CD14-positive monocyte (primary cell): ENCODE measurements around the gene UNC5C. TPM values are rescaled to one million over a fixed set of nuclear protein-coding genes. Genes with fewer than 3 reads are reported as not detected.

ENCODE experiments used
- DNase-seq, 3 donors: peaks; one replicate each; pipeline ENCODE4 v3.0.0-alpha.2; 2011 to 2022
- H2AFZ ChIP-seq: 2 replicates; pipeline ENCODE4 v1.6.0; 2012; ENCODE audit warnings: mild to moderate bottlenecking, low read depth, low read length, inconsistent platforms; ENCODE audit not compliant: insufficient read depth, poor library complexity, severe bottlenecking
- H3K27ac ChIP-seq, 2 donors: 1 replicate in 1 of 2; 2 replicates in 1 of 2; pipeline ENCODE4 v1.5.1; 2012 to 2013; ENCODE audit warnings: low read length in 2 of 2, control low read depth in 1 of 2, inconsistent platforms in 1 of 2, low read depth in 1 of 2, mild to moderate bottlenecking in 1 of 2
- H3K27me3 ChIP-seq, 2 donors: one replicate each; pipeline versions ENCODE4 v1.6.0 to v1.6.1; 2011 to 2013; ENCODE audit warnings: low read length in 2 of 2; ENCODE audit not compliant: control insufficient read depth in 2 of 2, insufficient read depth in 2 of 2
- H3K36me3 ChIP-seq, 2 donors: replicated peaks in 1 of 2; 1 replicate in 1 of 2; 2 replicates in 1 of 2; pipeline versions ENCODE4 v1.5.1 to v1.6.1; 2012 to 2013; ENCODE audit warnings: low read length in 2 of 2, control low read depth in 1 of 2, inconsistent platforms in 1 of 2, mild to moderate bottlenecking in 1 of 2; ENCODE audit not compliant: insufficient read depth in 2 of 2, control insufficient read depth in 1 of 2
- H3K4me1 ChIP-seq, 2 donors: 1 replicate in 1 of 2; 2 replicates in 1 of 2; pipeline versions ENCODE4 v1.5.1 to v1.6.1; 2012 to 2013; ENCODE audit warnings: low read length in 2 of 2, control low read depth in 1 of 2, inconsistent platforms in 1 of 2, mild to moderate bottlenecking in 1 of 2, moderate library complexity in 1 of 2; ENCODE audit not compliant: insufficient read depth in 2 of 2, control insufficient read depth in 1 of 2
- H3K4me2 ChIP-seq: replicated peaks from 2 replicates; pipeline ENCODE3; 2012; ENCODE audit warnings: low read length, moderate library complexity, mild to moderate bottlenecking; ENCODE audit not compliant: poor library complexity, severe bottlenecking; ENCODE audit errors: extremely low read depth
- H3K4me3 ChIP-seq, 3 experiments: fragments of 200-600 bp in 1 of 3; sonication (generic) in 1 of 3; replicated peaks in 1 of 3; 1 replicate in 2 of 3; 2 replicates in 1 of 3; pipeline ENCODE4 v1.5.1; 2011 to 2013; ENCODE audit warnings: low read length in 3 of 3, mild to moderate bottlenecking in 3 of 3, control low read depth in 2 of 3, low read depth in 2 of 3, inconsistent platforms in 1 of 3, moderate library complexity in 1 of 3
- H3K79me2 ChIP-seq: 2 replicates; pipeline ENCODE4 v1.6.0; 2012; ENCODE audit warnings: mild to moderate bottlenecking, control low read depth, inconsistent platforms, low read length, moderate library complexity; ENCODE audit not compliant: insufficient read depth
- H3K9ac ChIP-seq: 2 replicates; pipeline ENCODE4 v1.6.0; 2017; ENCODE audit warnings: low read length, mild to moderate bottlenecking; ENCODE audit not compliant: insufficient read depth, poor library complexity, severe bottlenecking
- H3K9me3 ChIP-seq, 2 donors: replicated peaks in 1 of 2; 1 replicate in 1 of 2; 2 replicates in 1 of 2; pipeline versions ENCODE4 v1.5.1 to v1.6.1; 2012 to 2013; ENCODE audit warnings: low read length in 2 of 2, control low read depth in 1 of 2; ENCODE audit not compliant: control insufficient read depth in 1 of 2, insufficient read depth in 1 of 2
- H4K20me1 ChIP-seq: 2 replicates; pipeline ENCODE4 v1.6.0; 2012; ENCODE audit warnings: mild to moderate bottlenecking, low read length, control low read depth, moderate library complexity; ENCODE audit not compliant: insufficient read depth
- H3K27ac Mint-ChIP-seq, 7 donors: one replicate each; pipeline ENCODE4 v1.8.0; 2020; ENCODE audit warnings: mild to moderate bottlenecking in 7 of 7, mixed read lengths in 7 of 7, moderate library complexity in 6 of 7, inconsistent platforms in 2 of 7
- H3K27me3 Mint-ChIP-seq, 3 donors: one replicate each; pipeline ENCODE4 v1.8.0; 2021 to 2022; ENCODE audit warnings: low read depth in 3 of 3, mild to moderate bottlenecking in 3 of 3, mixed read lengths in 3 of 3, moderate library complexity in 3 of 3, inconsistent platforms in 1 of 3
- H3K36me3 Mint-ChIP-seq, 2 donors: one replicate each; pipeline ENCODE4 v1.8.0; 2020; ENCODE audit warnings: mixed read lengths in 2 of 2, inconsistent platforms in 1 of 2, mild to moderate bottlenecking in 1 of 2
- H3K4me1 Mint-ChIP-seq: one replicate; pipeline ENCODE4 v1.8.0; 2020; ENCODE audit warnings: mild to moderate bottlenecking, mixed read lengths
- H3K4me3 Mint-ChIP-seq, 2 donors: one replicate each; pipeline ENCODE4 v1.8.0; 2020; ENCODE audit warnings: mild to moderate bottlenecking in 2 of 2, mixed read lengths in 2 of 2, moderate library complexity in 1 of 2
- H3K9me3 Mint-ChIP-seq, 7 donors: one replicate each; pipeline ENCODE4 v1.8.0; 2020 to 2022; ENCODE audit warnings: mixed read lengths in 7 of 7, mild to moderate bottlenecking in 6 of 7, moderate library complexity in 6 of 7, inconsistent platforms in 2 of 7
- CTCF ChIP-seq: fragments of 200-600 bp; IDR thresholded peaks from one replicate; pipeline ENCODE4 v1.8.0; 2022; ENCODE audit warnings: antibody characterized with exemption, mild to moderate bottlenecking
- WGBS: methylation state at CpG from one replicate; pipeline ENCODE4 v1.1.5; 2013; ENCODE audit warnings: missing lambda C conversion rate; ENCODE audit not compliant: insufficient coverage; 5-methylcytosine and 5-hydroxymethylcytosine counted together
- intact Hi-C, 2 donors: fragments of 100-400 bp; cut with micrococcal nuclease; formaldehyde crosslinking; loops; one replicate each; pipeline versions ENCODE4 v1.15.0 to v1.15.1; 2023
- polyA plus RNA-seq, 3 donors: library from polyadenylated mRNA; depleted of rRNA in 1 of 3; unstranded in 2 of 3; stranded (reverse) in 1 of 3; fragments of 300-500 nt in 2 of 3; fragments of >200 nt in 1 of 3; fragmentation: Illumina TruSeq in 2 of 3; gene quantifications; 1 replicate in 2 of 3; 2 replicates in 1 of 3; pipeline ENCODE4 v1.2.3, GENCODE V29; 2012 to 2021

UNC5C gene
- polyA plus RNA-seq, 3 donors: 0.03 TPM; not detected in 2

GRCh38 chr4:95591278-95591677 is 42.5 kb upstream of the UNC5C start:
- H3K4me2 ChIP-seq: no peak overlapping the region
- H3K79me2 ChIP-seq: no peaks in the 10 kb centered on the region
- no peak for TF ChIP-seq CTCF
- H3K27ac ChIP-seq: no peak overlapping the region
- H2AFZ ChIP-seq: no peak overlapping the region
- peaks cover 0 to 2% (median 0%) of the 10 kb centered on the region in 7 donors for H3K9me3 Mint-ChIP-seq
- H3K4me1 ChIP-seq: no peaks in the 10 kb centered on the region
- no peak overlapping the region for H3K9ac ChIP-seq
- DNase-seq: no peak
- no peaks in the 10 kb centered on the region for H3K27me3 ChIP-seq
- H3K4me1 Mint-ChIP-seq: no peaks in the 10 kb centered on the region
- H4K20me1 ChIP-seq: no peaks in the 10 kb centered on the region
- H3K36me3 ChIP-seq: no peaks in the 10 kb centered on the region
- H3K27me3 Mint-ChIP-seq: no peaks in the 10 kb centered on the region
- intact Hi-C loops: no loop called here
- H3K27ac Mint-ChIP-seq: no peak overlapping the region
- no peaks in the 10 kb centered on the region for H3K36me3 Mint-ChIP-seq
- H3K4me3 Mint-ChIP-seq: no peak overlapping the region
- H3K9me3 ChIP-seq: no peaks in the 10 kb centered on the region
- WGBS: 100% methylated on average over 2 of the region's 5 CpGs
- no peak overlapping the region for H3K4me3 ChIP-seq

- Mint-ChIP-seq H3K9me3 (peaks cover 0 to 2% (median 0%) of the 10 kb centered on the region in 7 donors), H3K4me1 (no peaks in the 10 kb centered on the region), H3K27ac (no peak overlapping the region), H3K27me3 (no peaks in the 10 kb centered on the region), H3K4me3 (no peak overlapping the region), H3K36me3 (no peaks in the 10 kb centered on the region)
- H3K9me3 ChIP-seq: no peaks in the 10 kb centered on the region
- H3K4me3 ChIP-seq: no peak overlapping the region
- TF ChIP-seq CTCF: no peak
- intact Hi-C loops: no loop called here
- no CpG with 5 or more reads among the region's 1 CpG for WGBS
- H3K36me3 ChIP-seq: no peaks in the 10 kb centered on the region
- no peaks in the 10 kb centered on the region for H3K4me1 ChIP-seq
- no peak for DNase-seq
- H3K79me2 ChIP-seq: no peaks in the 10 kb centered on the region
- H2AFZ ChIP-seq: no peak overlapping the region
- H3K9ac ChIP-seq: no peak overlapping the region
- H4K20me1 ChIP-seq: no peaks in the 10 kb centered on the region
- no peak overlapping the region for H3K4me2 ChIP-seq
- no peaks in the 10 kb centered on the region for H3K27me3 ChIP-seq
- no peak overlapping the region for H3K27ac ChIP-seq
These were observed 41.8 kb upstream of the UNC5C start for GRCh38 chr4:95590615-95591014.
